Ishikawa (cell line): ENCODE data around the gene IL4R.

Experiments used
- EP300 ChIP-seq: IDR thresholded peaks from 2 replicates; pipeline ENCODE4 v1.6.1; 2012; ENCODE audit warnings: borderline replicate concordance
- RAD21 ChIP-seq: IDR thresholded peaks from 2 replicates; pipeline ENCODE4 v1.6.1; 2012; ENCODE audit warnings: low read depth
- TF ChIP-seq, protein P1 (sequence below): IDR thresholded peaks from 2 replicates; pipeline ENCODE4 v1.6.1; 2012; ENCODE audit warnings: low read depth, mild to moderate bottlenecking
- TF ChIP-seq, protein P2 (sequence below): IDR thresholded peaks from 2 replicates; pipeline ENCODE4 v1.6.1; 2012
- TF ChIP-seq, protein P3 (sequence below): IDR thresholded peaks from 2 replicates; pipeline ENCODE4 v1.6.1; 2012

DNA sequence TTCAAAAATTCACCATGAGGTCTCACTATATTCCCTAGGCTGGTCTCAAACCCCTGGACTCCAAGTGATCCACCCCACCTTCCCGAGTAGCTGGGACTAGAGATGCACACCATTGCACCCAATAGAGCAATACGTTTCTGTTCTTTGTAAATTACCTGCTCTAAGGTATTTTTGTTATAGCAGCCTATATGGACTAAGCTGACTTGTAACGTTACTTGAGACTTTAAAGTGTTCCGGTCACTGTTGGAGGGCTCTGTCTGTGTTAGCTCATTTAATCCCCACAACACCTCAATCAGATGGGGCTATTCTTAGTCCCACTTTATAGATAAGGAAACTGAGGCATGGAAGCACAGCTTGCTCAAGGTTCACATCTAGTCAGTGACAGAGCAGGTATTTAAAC is 25.4 kb downstream of the IL4R start:
- TF ChIP-seq, protein P1, sequence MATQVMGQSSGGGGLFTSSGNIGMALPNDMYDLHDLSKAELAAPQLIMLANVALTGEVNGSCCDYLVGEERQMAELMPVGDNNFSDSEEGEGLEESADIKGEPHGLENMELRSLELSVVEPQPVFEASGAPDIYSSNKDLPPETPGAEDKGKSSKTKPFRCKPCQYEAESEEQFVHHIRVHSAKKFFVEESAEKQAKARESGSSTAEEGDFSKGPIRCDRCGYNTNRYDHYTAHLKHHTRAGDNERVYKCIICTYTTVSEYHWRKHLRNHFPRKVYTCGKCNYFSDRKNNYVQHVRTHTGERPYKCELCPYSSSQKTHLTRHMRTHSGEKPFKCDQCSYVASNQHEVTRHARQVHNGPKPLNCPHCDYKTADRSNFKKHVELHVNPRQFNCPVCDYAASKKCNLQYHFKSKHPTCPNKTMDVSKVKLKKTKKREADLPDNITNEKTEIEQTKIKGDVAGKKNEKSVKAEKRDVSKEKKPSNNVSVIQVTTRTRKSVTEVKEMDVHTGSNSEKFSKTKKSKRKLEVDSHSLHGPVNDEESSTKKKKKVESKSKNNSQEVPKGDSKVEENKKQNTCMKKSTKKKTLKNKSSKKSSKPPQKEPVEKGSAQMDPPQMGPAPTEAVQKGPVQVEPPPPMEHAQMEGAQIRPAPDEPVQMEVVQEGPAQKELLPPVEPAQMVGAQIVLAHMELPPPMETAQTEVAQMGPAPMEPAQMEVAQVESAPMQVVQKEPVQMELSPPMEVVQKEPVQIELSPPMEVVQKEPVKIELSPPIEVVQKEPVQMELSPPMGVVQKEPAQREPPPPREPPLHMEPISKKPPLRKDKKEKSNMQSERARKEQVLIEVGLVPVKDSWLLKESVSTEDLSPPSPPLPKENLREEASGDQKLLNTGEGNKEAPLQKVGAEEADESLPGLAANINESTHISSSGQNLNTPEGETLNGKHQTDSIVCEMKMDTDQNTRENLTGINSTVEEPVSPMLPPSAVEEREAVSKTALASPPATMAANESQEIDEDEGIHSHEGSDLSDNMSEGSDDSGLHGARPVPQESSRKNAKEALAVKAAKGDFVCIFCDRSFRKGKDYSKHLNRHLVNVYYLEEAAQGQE = no peak
- TF ChIP-seq EP300 (no peak), RAD21 (no peak)
- TF ChIP-seq, protein P2, sequence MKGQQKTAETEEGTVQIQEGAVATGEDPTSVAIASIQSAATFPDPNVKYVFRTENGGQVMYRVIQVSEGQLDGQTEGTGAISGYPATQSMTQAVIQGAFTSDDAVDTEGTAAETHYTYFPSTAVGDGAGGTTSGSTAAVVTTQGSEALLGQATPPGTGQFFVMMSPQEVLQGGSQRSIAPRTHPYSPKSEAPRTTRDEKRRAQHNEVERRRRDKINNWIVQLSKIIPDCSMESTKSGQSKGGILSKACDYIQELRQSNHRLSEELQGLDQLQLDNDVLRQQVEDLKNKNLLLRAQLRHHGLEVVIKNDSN = no peak
- TF ChIP-seq, protein P3, sequence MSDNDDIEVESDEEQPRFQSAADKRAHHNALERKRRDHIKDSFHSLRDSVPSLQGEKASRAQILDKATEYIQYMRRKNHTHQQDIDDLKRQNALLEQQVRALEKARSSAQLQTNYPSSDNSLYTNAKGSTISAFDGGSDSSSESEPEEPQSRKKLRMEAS = no peak
